H1 (cell line): ENCODE measurements around the gene NAPA. TPM values are rescaled to one million over a fixed set of nuclear protein-coding genes. Genes with fewer than 3 reads are reported as not detected.

Source experiments
- ASH2L ChIP-seq: fragments of 200-600, 300-600 bp; sonication (generic); IDR thresholded peaks from one replicate; pipeline ENCODE4 v1.7.1; 2017; ENCODE audit warnings: low read length
- BACH1 ChIP-seq: IDR thresholded peaks from 2 replicates; pipeline ENCODE4 v1.6.1; 2012; ENCODE audit warnings: low read length, improper control_type of control experiment
- BRCA1 ChIP-seq: IDR thresholded peaks from 2 replicates; pipeline ENCODE4 v1.6.1; 2012; ENCODE audit warnings: low read depth, low read length, improper control_type of control experiment
- CBX5 ChIP-seq: fragments of 300-800, 300-1000 bp; sonication (generic); IDR thresholded peaks from 2 replicates; pipeline ENCODE4 v1.7.1; 2016; ENCODE audit warnings: antibody characterized with exemption, low read length, low read depth
- CEBPB ChIP-seq: IDR thresholded peaks from 2 replicates; pipeline ENCODE4 v1.6.1; 2012; ENCODE audit warnings: low read depth, low read length
- CHD1 ChIP-seq: IDR thresholded peaks from 2 replicates; pipeline ENCODE4 v1.6.1; 2012; ENCODE audit warnings: low read depth, low read length, improper control_type of control experiment
- CHD2 ChIP-seq: IDR thresholded peaks from 2 replicates; pipeline ENCODE4 v1.6.1; 2012; ENCODE audit warnings: low read length, improper control_type of control experiment
- EZH2 ChIP-seq: fragments of 200-600 bp; sonication (generic); IDR thresholded peaks from 2 replicates; pipeline ENCODE4 v1.7.1; 2012; ENCODE audit warnings: low read depth, mild to moderate bottlenecking, moderate library complexity, low read length, inconsistent platforms; ENCODE audit not compliant: severe bottlenecking
- HDAC6 ChIP-seq: IDR thresholded peaks from one replicate; pipeline ENCODE4 v1.7.1; 2012; ENCODE audit warnings: low read depth, mild to moderate bottlenecking, inconsistent platforms, low read length, moderate library complexity
- KDM4A ChIP-seq: IDR thresholded peaks from one replicate; pipeline ENCODE4 v1.7.1; 2012; ENCODE audit warnings: low read depth, mild to moderate bottlenecking, moderate library complexity, low read length, inconsistent platforms; ENCODE audit not compliant: severe bottlenecking
- MAFK ChIP-seq: IDR thresholded peaks from 2 replicates; pipeline ENCODE4 v1.6.1; 2012; ENCODE audit warnings: low read depth, mild to moderate bottlenecking, improper control_type of control experiment, low read length
- NANOG ChIP-seq: IDR thresholded peaks from 2 replicates; pipeline ENCODE4 v1.6.1; 2011; ENCODE audit warnings: low read length, low read depth, mild to moderate bottlenecking, inconsistent platforms; ENCODE audit not compliant: insufficient read depth, poor library complexity, severe bottlenecking
- POLR2AphosphoS5 ChIP-seq: IDR thresholded peaks from 2 replicates; pipeline ENCODE4 v1.6.1; 2011; ENCODE audit warnings: low read depth, low read length
- POU5F1 ChIP-seq: IDR thresholded peaks from 2 replicates; pipeline ENCODE4 v1.6.1; 2011; ENCODE audit warnings: low read depth, mild to moderate bottlenecking, low read length, moderate library complexity
- RFX5 ChIP-seq: IDR thresholded peaks from 2 replicates; pipeline ENCODE4 v1.6.1; 2011; ENCODE audit warnings: low read depth, low read length, improper control_type of control experiment, borderline replicate concordance
- RNF2 ChIP-seq: fragments of 200-900, 300-1000 bp; sonication (generic); IDR thresholded peaks from 2 replicates; pipeline ENCODE4 v1.7.1; 2016; ENCODE audit warnings: borderline replicate concordance, low read depth, mild to moderate bottlenecking, antibody characterized with exemption, low read length; ENCODE audit not compliant: poor library complexity, severe bottlenecking; ENCODE audit errors: missing control alignments
- SAP30 ChIP-seq: fragments of 300-600 bp; sonication (generic); IDR thresholded peaks from 2 replicates; pipeline ENCODE4 v1.7.1; 2012; ENCODE audit warnings: low read length, moderate library complexity, mild to moderate bottlenecking, inconsistent platforms; ENCODE audit not compliant: insufficient read depth, insufficient replicate concordance
- SP1 ChIP-seq: IDR thresholded peaks from 2 replicates; pipeline ENCODE4 v1.6.1; 2011; ENCODE audit warnings: low read depth, low read length
- TEAD4 ChIP-seq: IDR thresholded peaks from 2 replicates; pipeline ENCODE4 v1.6.1; 2012; ENCODE audit warnings: low read depth, low read length, inconsistent platforms, mixed read lengths
- polyA plus RNA-seq, 7 experiments: library from polyadenylated mRNA; depleted of rRNA in 3 of 7; stranded (reverse) in 5 of 7; unstranded in 2 of 7; fragments of >200 nt in 5 of 7; fragments of 200-250 nt in 2 of 7; gene quantifications; 1 replicate in 5 of 7; 2 replicates in 1 of 7; 4 replicates in 1 of 7; pipeline versions ENCODE4 v1.2.1 to v1.2.3, GENCODE V29; 2011 to 2013; ENCODE audit warnings: missing spikeins in 2 of 7, mixed read lengths in 2 of 7
- total RNA-seq: library from RNA; stranded (reverse); fragmentation: NEBNext Ultra II Directional; extraction: Animal tissue kit (Norgen Biotek cat#: 25700); gene quantifications from 2 replicates; pipeline ENCODE4 v1.2.1, GENCODE V29; 2021
- TF ChIP-seq, protein P1 (sequence below): IDR thresholded peaks from 2 replicates; pipeline ENCODE4 v1.6.1; 2012; ENCODE audit warnings: inconsistent platforms
- TF ChIP-seq, protein P2 (sequence below): IDR thresholded peaks from 2 replicates; pipeline ENCODE4 v1.6.1; 2011; ENCODE audit warnings: low read length, improper control_type of control experiment

NAPA gene
- total and polyA plus RNA-seq, 2 of the 8 experiments (the other 6 are each of a cell fraction or from before 2014, with no cell fraction given): 58.5 to 78.2 TPM

- TF ChIP-seq KDM4A: peak; percentile 56
- no peak for TF ChIP-seq SAP30
- TF ChIP-seq TEAD4: peak; percentile 40; the same call in 1 of the 2 replicates
- no peak for TF ChIP-seq POU5F1
- TF ChIP-seq ASH2L: no peak
- TF ChIP-seq CHD2: 0 out of 2 replicates have a peak, but pooled peaks have one; percentile 7
- TF ChIP-seq CHD1: no peak
- TF ChIP-seq, protein P1, sequence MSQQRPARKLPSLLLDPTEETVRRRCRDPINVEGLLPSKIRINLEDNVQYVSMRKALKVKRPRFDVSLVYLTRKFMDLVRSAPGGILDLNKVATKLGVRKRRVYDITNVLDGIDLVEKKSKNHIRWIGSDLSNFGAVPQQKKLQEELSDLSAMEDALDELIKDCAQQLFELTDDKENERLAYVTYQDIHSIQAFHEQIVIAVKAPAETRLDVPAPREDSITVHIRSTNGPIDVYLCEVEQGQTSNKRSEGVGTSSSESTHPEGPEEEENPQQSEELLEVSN: peak; percentile 76
- TF ChIP-seq CEBPB: 0 out of 2 replicates have a peak, but pooled peaks have one; percentile 17
- TF ChIP-seq RFX5: no peak
- peak; percentile 79 for TF ChIP-seq SP1
- TF ChIP-seq EZH2: no peak
- peak; percentile 49 for TF ChIP-seq NANOG
- no peak for TF ChIP-seq BRCA1
- TF ChIP-seq RNF2: no peak
- TF ChIP-seq BACH1: peak; percentile 91
- TF ChIP-seq POLR2AphosphoS5: peak; percentile 66; the same call in 1 of the 2 replicates
- no peak for TF ChIP-seq HDAC6
- no peak for TF ChIP-seq CBX5
- TF ChIP-seq MAFK: no peak
- TF ChIP-seq, protein P2, sequence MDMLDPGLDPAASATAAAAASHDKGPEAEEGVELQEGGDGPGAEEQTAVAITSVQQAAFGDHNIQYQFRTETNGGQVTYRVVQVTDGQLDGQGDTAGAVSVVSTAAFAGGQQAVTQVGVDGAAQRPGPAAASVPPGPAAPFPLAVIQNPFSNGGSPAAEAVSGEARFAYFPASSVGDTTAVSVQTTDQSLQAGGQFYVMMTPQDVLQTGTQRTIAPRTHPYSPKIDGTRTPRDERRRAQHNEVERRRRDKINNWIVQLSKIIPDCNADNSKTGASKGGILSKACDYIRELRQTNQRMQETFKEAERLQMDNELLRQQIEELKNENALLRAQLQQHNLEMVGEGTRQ: peak; percentile 98
Observed at GRCh38 chr19:47514869-47515588, at the start of gene NAPA (continued).
